Activated naive CD4-positive, alpha-beta T cell treated with anti-CD3 and anti-CD28 coated beads for 36 hours (primary cell): ENCODE data around the gene JKAMP. TPM values are rescaled to one million over a fixed set of nuclear protein-coding genes. Genes with fewer than 3 reads are reported as not detected.
"Not testable (repeated sequence)": the region's sequence is repeated elsewhere in the genome, so short reads cannot be mapped to it uniquely, and the experiment has no call there.

Experiments
- CTCF ChIA-PET: fragments of 350-600 bp; sonication (Branson Sonifier 250); formaldehyde crosslinking; loops from one replicate; lab custom pipeline; 2021; ENCODE audit warnings: antibody characterized with exemption; lab: Charles Lee
- DNase-seq: peaks from one replicate; pipeline ENCODE4 v3.0.0-alpha.2; 2020
- H3K27ac Mint-ChIP-seq: one replicate; pipeline ENCODE4 v1.8.0; 2021; ENCODE audit warnings: mild to moderate bottlenecking, mixed read lengths
- H3K27me3 Mint-ChIP-seq: one replicate; pipeline ENCODE4 v1.8.0; 2021; ENCODE audit warnings: low read depth, mixed read lengths
- H3K36me3 Mint-ChIP-seq: one replicate; pipeline ENCODE4 v1.8.0; 2021; ENCODE audit warnings: low read depth, mixed read lengths
- H3K4me1 Mint-ChIP-seq: one replicate; pipeline ENCODE4 v1.8.0; 2021; ENCODE audit warnings: low read depth, mixed read lengths
- H3K4me3 Mint-ChIP-seq: one replicate; pipeline ENCODE4 v1.8.0; 2021; ENCODE audit warnings: mild to moderate bottlenecking, moderate library complexity, mixed read lengths
- H3K9me3 Mint-ChIP-seq: one replicate; pipeline ENCODE4 v1.8.0; 2021; ENCODE audit warnings: mixed read lengths
- intact Hi-C: fragments of 100-400 bp; cut with micrococcal nuclease; formaldehyde crosslinking; loops from one replicate; pipeline ENCODE4 v1.15.1; 2023
- total RNA-seq, 2 experiments: library from RNA; stranded (reverse); gene quantifications; one replicate each; pipeline ENCODE4 v1.2.3, GENCODE V29; 2021

The JKAMP gene
- total RNA-seq = 10 to 100 TPM; 15.2 to 15.6 TPM

- peak within 1 kb of the TSS; percentile 83 for H3K27ac Mint-ChIP-seq
- no peaks in the 10 kb centered on the region for H3K27me3 Mint-ChIP-seq
- peaks cover 49% of the 10 kb centered on the region for H3K4me1 Mint-ChIP-seq
- H3K36me3 Mint-ChIP-seq = peaks cover 14% of the 10 kb centered on the region
- peak within 1 kb of the TSS; percentile 91 for H3K4me3 Mint-ChIP-seq
- CTCF ChIA-PET = interaction anchor here (0.6 to 2.5 kb wide), 6 partner anchors 12 to 93 kb away, joined by 3 to 17 read pairs (median 4); partner anchors contain the start of genes CCDC175 and GPR135
- H3K9me3 Mint-ChIP-seq = no peaks in the 10 kb centered on the region
- peak; percentile 98 for DNase-seq
- intact Hi-C loops = loop anchor here (1.0 to 10.0 kb wide), 11 partner anchors 20 to 1057 kb away; partner anchors contain the start of genes CCDC175, DAAM1, DACT1 and DHRS7
These were observed at the start of gene JKAMP, which contains the start of gene L3HYPDH for GRCh38 chr14:59483819-59484638. Gene JKAMP, plus strand, starts transcription at chr14:59484517. Its CDS starts 73 bp downstream, at chr14:59484590. Gene L3HYPDH, minus strand, starts transcription at chr14:59484408. Its CDS starts 92 bp downstream, at chr14:59484316.

- Mint-ChIP-seq H3K9me3 (no peaks in the 10 kb centered on the region), H3K36me3 (no peaks in the 10 kb centered on the region), H3K27ac (no peak overlapping the region), H3K27me3 (no peaks in the 10 kb centered on the region), H3K4me1 (no peaks in the 10 kb centered on the region), H3K4me3 (no peak overlapping the region)
- intact Hi-C loops = no loop called here
- CTCF ChIA-PET = no interaction called here
- no peak for DNase-seq
These were observed 49.2 kb upstream of the JKAMP start for GRCh38 chr14:59435101-59435500.

- intact Hi-C loops = no loop called here
- no peak overlapping the region for H3K27ac Mint-ChIP-seq
- no peak overlapping the region for H3K4me3 Mint-ChIP-seq
- CTCF ChIA-PET = no interaction called here
- no peaks in the 10 kb centered on the region for H3K27me3 Mint-ChIP-seq
- H3K9me3 Mint-ChIP-seq = no peaks in the 10 kb centered on the region
- H3K36me3 Mint-ChIP-seq = no peaks in the 10 kb centered on the region
- DNase-seq = no peak
- no peaks in the 10 kb centered on the region for H3K4me1 Mint-ChIP-seq
These were observed 48.3 kb upstream of the JKAMP start for GRCh38 chr14:59435987-59436386.

- Mint-ChIP-seq H3K36me3 (no peaks in the 10 kb centered on the region), H3K27ac (no peak overlapping the region), H3K9me3 (no peaks in the 10 kb centered on the region), H3K4me1 (no peaks in the 10 kb centered on the region), H3K4me3 (no peak overlapping the region), H3K27me3 (peaks cover 3% of the 10 kb centered on the region)
- no peak for DNase-seq
- intact Hi-C loops = no loop called here
- CTCF ChIA-PET = no interaction called here
These were observed 46.1 kb upstream of the JKAMP start for GRCh38 chr14:59438195-59438647.

- Mint-ChIP-seq H3K4me3 (no peak overlapping the region), H3K9me3 (no peaks in the 10 kb centered on the region), H3K27ac (no peak overlapping the region), H3K27me3 (peaks cover 3% of the 10 kb centered on the region), H3K4me1 (no peaks in the 10 kb centered on the region), H3K36me3 (no peaks in the 10 kb centered on the region)
- intact Hi-C loops = no loop called here
- CTCF ChIA-PET = interaction anchor here (1.8 kb wide), 1 partner anchor 315 kb away, joined by 4 read pairs; no protein-coding TSS in a partner anchor
- no peak for DNase-seq
These were observed 44.9 kb upstream of the JKAMP start for GRCh38 chr14:59439256-59439965.

- H3K27me3 Mint-ChIP-seq, H3K36me3 Mint-ChIP-seq, H3K4me1 Mint-ChIP-seq, H3K27ac Mint-ChIP-seq, H3K4me3 Mint-ChIP-seq, H3K9me3 Mint-ChIP-seq, DNase-seq: not testable (repeated sequence)
- CTCF ChIA-PET = interaction anchor here (0.6 to 0.7 kb wide), 2 partner anchors 92 to 1438 kb away, joined by 3 read pairs; no protein-coding TSS in a partner anchor
- intact Hi-C loops = loop anchor here (10.0 kb wide), 1 partner anchor 944 kb away; no protein-coding TSS in a partner anchor
These were observed 35.6 kb upstream of the JKAMP start for GRCh38 chr14:59448673-59449072.

- intact Hi-C loops = no loop called here
- Mint-ChIP-seq H3K4me1 (no peaks in the 10 kb centered on the region), H3K9me3 (no peaks in the 10 kb centered on the region), H3K27ac (no peak overlapping the region), H3K4me3 (no peak overlapping the region), H3K36me3 (peaks cover 4% of the 10 kb centered on the region), H3K27me3 (no peaks in the 10 kb centered on the region)
- DNase-seq = no peak
- CTCF ChIA-PET = interaction anchor here (1.2 kb wide), 1 partner anchor 10 kb away, joined by 4 read pairs; no protein-coding TSS in a partner anchor
These were observed 33.6 kb upstream of the JKAMP start for GRCh38 chr14:59450716-59451115.

GRCh38 chr14:59451849-59452248 is 32.5 kb upstream of the JKAMP start:
- intact Hi-C loops = no loop called here
- Mint-ChIP-seq H3K27ac (no peak overlapping the region), H3K9me3 (no peaks in the 10 kb centered on the region), H3K4me1 (no peaks in the 10 kb centered on the region), H3K36me3 (peaks cover 10% of the 10 kb centered on the region), H3K27me3 (no peaks in the 10 kb centered on the region), H3K4me3 (no peak overlapping the region)
- no peak for DNase-seq
- CTCF ChIA-PET = interaction anchor here (1.2 kb wide), 1 partner anchor 9 kb away, joined by 4 read pairs; no protein-coding TSS in a partner anchor

- no peak overlapping the region for H3K27ac Mint-ChIP-seq
- H3K9me3 Mint-ChIP-seq = no peaks in the 10 kb centered on the region
- H3K27me3 Mint-ChIP-seq = no peaks in the 10 kb centered on the region
- no peak for DNase-seq
- CTCF ChIA-PET = no interaction called here
- intact Hi-C loops = no loop called here
- H3K4me3 Mint-ChIP-seq = no peak overlapping the region
- peaks cover 20% of the 10 kb centered on the region for H3K36me3 Mint-ChIP-seq
- H3K4me1 Mint-ChIP-seq = no peaks in the 10 kb centered on the region
These were observed 30.2 kb upstream of the JKAMP start for GRCh38 chr14:59454139-59454538.

GRCh38 chr14:59455411-59455810 is 28.9 kb upstream of the JKAMP start:
- CTCF ChIA-PET = interaction anchor here (1.0 kb wide), 1 partner anchor 310 kb away, joined by 3 read pairs; no protein-coding TSS in a partner anchor
- Mint-ChIP-seq H3K27ac (no peak overlapping the region), H3K4me1 (no peaks in the 10 kb centered on the region), H3K4me3 (no peak overlapping the region), H3K36me3 (peaks cover 22% of the 10 kb centered on the region), H3K27me3 (peaks cover 3% of the 10 kb centered on the region), H3K9me3 (no peaks in the 10 kb centered on the region)
- intact Hi-C loops = no loop called here
- DNase-seq = no peak

GRCh38 chr14:59458486-59458885 is 25.8 kb upstream of the JKAMP start:
- CTCF ChIA-PET = interaction anchor here (0.6 to 1.3 kb wide), 2 partner anchors 12 to 376 kb away, joined by 3 read pairs; no protein-coding TSS in a partner anchor
- Mint-ChIP-seq H3K4me3 (no peak overlapping the region), H3K9me3 (no peaks in the 10 kb centered on the region)

GRCh38 chr14:59460378-59460777 is 23.9 kb upstream of the JKAMP start:
- CTCF ChIA-PET = interaction anchor here (1.2 kb wide), 1 partner anchor 9 kb away, joined by 4 read pairs; no protein-coding TSS in a partner anchor
- H3K27ac Mint-ChIP-seq = no peak overlapping the region

More at GRCh38 chr14:59458486-59458885, 25.8 kb upstream of the JKAMP start:
- peaks cover 2% of the 10 kb centered on the region for H3K4me1 Mint-ChIP-seq
- H3K36me3 Mint-ChIP-seq = peaks cover 25% of the 10 kb centered on the region
- no peak overlapping the region for H3K27ac Mint-ChIP-seq
- H3K27me3 Mint-ChIP-seq = peaks cover 11% of the 10 kb centered on the region
- intact Hi-C loops = no loop called here
- DNase-seq = no peak

More at GRCh38 chr14:59460378-59460777, 23.9 kb upstream of the JKAMP start:
- H3K36me3 Mint-ChIP-seq = peaks cover 24% of the 10 kb centered on the region
- DNase-seq = no peak
- H3K4me1 Mint-ChIP-seq = peaks cover 4% of the 10 kb centered on the region
- H3K27me3 Mint-ChIP-seq = peaks cover 11% of the 10 kb centered on the region
- intact Hi-C loops = no loop called here
- H3K4me3 Mint-ChIP-seq = no peak overlapping the region
- H3K9me3 Mint-ChIP-seq = no peaks in the 10 kb centered on the region
